ENCODE measurements around the gene COL7A1. TPM values are rescaled to one million over a fixed set of nuclear protein-coding genes. Genes with fewer than 3 reads are reported as not detected.

COL7A1 gene
- total and polyA plus RNA-seq, 2 experiments from 2014 or later = 4.0 to 7.9 TPM

- H3K4me1 Mint-ChIP-seq = no peaks in the 10 kb centered on the region
- H3K27me3 Mint-ChIP-seq (ENCODE audit: insufficient read depth, low read depth, poor library complexity) = peaks cover 4% of the 10 kb centered on the region
- Histone ChIP-seq H3K36me3 (ENCODE audit: insufficient read depth) (no peaks in the 10 kb centered on the region; the same call in 1 of the 2 replicates), H3K4me1 (ENCODE audit: insufficient read depth) (no peaks in the 10 kb centered on the region), H3K27me3 (ENCODE audit: insufficient read depth) (no peaks in the 10 kb centered on the region), H2AFZ (no peak overlapping the region), H3K79me2 (replicated peaks; ENCODE audit: insufficient read depth) (no peaks in the 10 kb centered on the region), H4K20me1 (replicated peaks; ENCODE audit: insufficient read depth) (no peaks in the 10 kb centered on the region; the same call in 1 of the 2 replicates), H3K4me2 (no peak overlapping the region), H3K4me3 (no peak overlapping the region), H3F3A (replicated peaks; ENCODE audit: low read depth) (peaks cover 4% of the 10 kb centered on the region; the same call in 1 of the 2 replicates), H3K27ac (ENCODE audit: low read depth) (no peak overlapping the region), H3K9me2 (ENCODE audit: insufficient read depth) (no peaks in the 10 kb centered on the region)
- no peaks in the 10 kb centered on the region for H3K9me3 Mint-ChIP-seq
- no peak overlapping the region for H3K27ac Mint-ChIP-seq
- H3K4me3 Mint-ChIP-seq = no peak overlapping the region
- TF ChIP-seq ETS1 (IDR thresholded peaks at IDR 0.05) = no peak
- no peak for TF ChIP-seq NANOG (IDR thresholded peaks at IDR 0.05; ENCODE audit: borderline replicate concordance)
- no peak for TF ChIP-seq ZNF114 (CRISPR knock-in tag; IDR thresholded peaks at IDR 0.05)
- no peak for TF ChIP-seq JUNB (IDR thresholded peaks at IDR 0.05; ENCODE audit: unreplicated experiment)
- TF ChIP-seq CREB1 (CRISPR knock-in tag; IDR thresholded peaks at IDR 0.05; ENCODE audit: low read depth) = no peak
- no peak for TF ChIP-seq ZNF331 (CRISPR knock-in tag; IDR thresholded peaks at IDR 0.05; ENCODE audit: low read depth)
- TF ChIP-seq EZH2phosphoT487 (IDR thresholded peaks at IDR 0.05; ENCODE audit: unreplicated experiment) = no peak
- no peak for TF ChIP-seq REST (IDR thresholded peaks at IDR 0.05; ENCODE audit: unreplicated experiment)
- TF ChIP-seq POLR2AphosphoS5 (IDR thresholded peaks at IDR 0.05; ENCODE audit: low read depth) = no peak
- no peak for TF ChIP-seq CTCF (conservative IDR thresholded peaks at IDR 0.05; ENCODE audit: low read depth in 2 of 2)
- H3K36me3 Mint-ChIP-seq (ENCODE audit: low read depth) = peaks cover 23% of the 10 kb centered on the region
- ATAC-seq = no peak
- DNase-seq (ENCODE audit: low spot score) = no peak
Observed at GRCh38 chr3:48536116-48536515, 59.0 kb downstream of the COL7A1 start.
